HEK293T (cell line): ENCODE results near the gene GRID2.
A peak's percentile ranks its signal among the peaks of the same experiment; 100 is the strongest.

Experiments used
- CTCF ChIA-PET: fragments of 350-600 bp; formaldehyde crosslinking; extraction: SDS; loops from one replicate; lab custom pipeline; 2021; ENCODE audit warnings: antibody characterized with exemption, inconsistent platforms; lab: Yijun Ruan, JAX
- POLR2A ChIA-PET: fragments of 350-600 bp; formaldehyde crosslinking; extraction: SDS; loops from one replicate; lab custom pipeline; 2020; ENCODE audit warnings: antibody characterized with exemption, inconsistent platforms; lab: Yijun Ruan, JAX
- DNase-seq: peaks from one replicate; pipeline ENCODE4 v3.0.0; 2012; ENCODE audit warnings: mixed read lengths; ENCODE audit errors: extremely low spot score
- ARNT ChIP-seq: fragments of 450-650 bp; IDR thresholded peaks from 2 replicates; pipeline ENCODE4 v1.6.1; 2017; ENCODE audit warnings: mild to moderate bottlenecking
- BHLHE40 ChIP-seq: fragments of 450-650 bp; IDR thresholded peaks from 2 replicates; pipeline ENCODE4 v1.6.1; 2016; ENCODE audit warnings: mild to moderate bottlenecking, moderate library complexity, borderline replicate concordance
- CTBP1 ChIP-seq: fragments of 450-650 bp; IDR thresholded peaks from 2 replicates; pipeline ENCODE4 v1.6.1; 2016; ENCODE audit warnings: borderline replicate concordance
- ELF4 ChIP-seq: fragments of 450-650 bp; IDR thresholded peaks from 2 replicates; pipeline ENCODE4 v1.6.1; 2017; ENCODE audit warnings: antibody characterized with exemption
- FOXA1 ChIP-seq: fragments of 450-650 bp; IDR thresholded peaks from 2 replicates; pipeline ENCODE4 v1.6.1; 2016; ENCODE audit warnings: mild to moderate bottlenecking
- FOXK2 ChIP-seq: fragments of 450-650 bp; IDR thresholded peaks from 2 replicates; pipeline ENCODE4 v1.6.1; 2016; ENCODE audit warnings: mild to moderate bottlenecking
- FOXM1 ChIP-seq: fragments of 450-650 bp; IDR thresholded peaks from 2 replicates; pipeline ENCODE4 v1.6.1; 2017; ENCODE audit warnings: mild to moderate bottlenecking, borderline replicate concordance
- HDGF ChIP-seq: fragments of 450-650 bp; IDR thresholded peaks from 2 replicates; pipeline ENCODE4 v1.6.1; 2017; ENCODE audit warnings: antibody characterized with exemption, borderline replicate concordance
- L3MBTL2 ChIP-seq: fragments of 450-650 bp; conservative IDR thresholded peaks from 2 replicates; pipeline ENCODE4 v1.6.1; 2016; ENCODE audit warnings: mild to moderate bottlenecking
- LEF1 ChIP-seq: fragments of 450-650 bp; IDR thresholded peaks from 2 replicates; pipeline ENCODE4 v1.6.1; 2017; ENCODE audit warnings: mild to moderate bottlenecking, borderline replicate concordance
- NFRKB ChIP-seq: fragments of 450-650 bp; IDR thresholded peaks from 2 replicates; pipeline ENCODE4 v1.6.1; 2016; ENCODE audit warnings: mild to moderate bottlenecking, moderate library complexity
- PKNOX1 ChIP-seq: fragments of 450-650 bp; IDR thresholded peaks from 2 replicates; pipeline ENCODE4 v1.6.1; 2016
- SP1 ChIP-seq: fragments of 450-650 bp; IDR thresholded peaks from 2 replicates; pipeline ENCODE4 v1.6.1; 2017
- SUZ12 ChIP-seq: fragments of 450-650 bp; IDR thresholded peaks from 2 replicates; pipeline ENCODE4 v1.6.1; 2016; ENCODE audit warnings: mild to moderate bottlenecking
- TARDBP ChIP-seq: fragments of 450-650 bp; IDR thresholded peaks from 2 replicates; pipeline ENCODE4 v1.6.1; 2016
- ZNF384 ChIP-seq: fragments of 450-650 bp; IDR thresholded peaks from 2 replicates; pipeline ENCODE4 v1.6.1; 2016

GRID2 gene

GRCh38 chr4:93776386-93777080 lies 1472.8 kb downstream of the GRID2 start:
- POLR2A ChIA-PET, result no interaction called here
- no peak for DNase-seq
- TF ChIP-seq FOXK2, result no peak
- no peak for TF ChIP-seq SP1
- no peak for TF ChIP-seq HDGF
- CTCF ChIA-PET, result no interaction called here

GRCh38 chr4:93777081-93777460 lies 1473.3 kb downstream of the GRID2 start:
- ChIA-PET CTCF (interaction anchor here (0.6 kb wide), 1 partner anchor 446 kb away, joined by 4 read pairs; no protein-coding TSS in a partner anchor), POLR2A (no interaction called here)
- TF ChIP-seq FOXK2 (no peak), BHLHE40 (no peak)
- no peak for DNase-seq

- ChIA-PET CTCF (no interaction called here), POLR2A (no interaction called here)
- no peak for DNase-seq
- no peak for TF ChIP-seq L3MBTL2
- no peak for TF ChIP-seq FOXA1
- no peak for TF ChIP-seq CTBP1
- TF ChIP-seq SP1, result no peak
- TF ChIP-seq ELF4, result no peak
- TF ChIP-seq TARDBP, result no peak
- no peak for TF ChIP-seq BHLHE40
- no peak for TF ChIP-seq ARNT
- no peak for TF ChIP-seq LEF1
- no peak for TF ChIP-seq HDGF
Measured at GRCh38 chr4:93779228-93779627, 1475.5 kb downstream of the GRID2 start.

GRCh38 chr4:93780080-93780479 lies 1476.3 kb downstream of the GRID2 start:
- POLR2A ChIA-PET, result no interaction called here
- no peak for DNase-seq
- no peak for TF ChIP-seq CTBP1
- TF ChIP-seq FOXK2, result no peak
- TF ChIP-seq BHLHE40, result no peak
- no peak for TF ChIP-seq ELF4
- no peak for TF ChIP-seq SUZ12
- TF ChIP-seq FOXA1, result no peak
- no peak for TF ChIP-seq ARNT
- no peak for TF ChIP-seq HDGF
- TF ChIP-seq TARDBP, result no peak
- TF ChIP-seq L3MBTL2, result no peak
- TF ChIP-seq NFRKB, result no peak
- TF ChIP-seq ZNF384, result no peak
- TF ChIP-seq FOXM1, result no peak
- no peak for TF ChIP-seq PKNOX1
- CTCF ChIA-PET, result no interaction called here

- TF ChIP-seq SP1, result no peak
- TF ChIP-seq ARNT, result no peak
- TF ChIP-seq FOXK2, result no peak
- no peak for DNase-seq
- ChIA-PET CTCF (no interaction called here), POLR2A (no interaction called here)
Measured at GRCh38 chr4:93781198-93781597, 1477.4 kb downstream of the GRID2 start.

GRCh38 chr4:93786149-93786548 lies 1482.4 kb downstream of the GRID2 start:
- no peak for DNase-seq
- CTCF ChIA-PET, result no interaction called here
- TF ChIP-seq LEF1 (no peak), SUZ12 (no peak), TARDBP (no peak), ELF4 (no peak), FOXK2 (no peak), ZNF384 (no peak), L3MBTL2 (no peak), CTBP1 (no peak), ARNT (no peak)
- POLR2A ChIA-PET, result no interaction called here

GRCh38 chr4:93788712-93789111 lies 1484.9 kb downstream of the GRID2 start:
- DNase-seq, result peak; percentile 42
- POLR2A ChIA-PET, result no interaction called here
- CTCF ChIA-PET, result interaction anchor here (0.6 to 0.7 kb wide), 2 partner anchors 335 to 631 kb away, joined by 3 read pairs; no protein-coding TSS in a partner anchor
- TF ChIP-seq PKNOX1, result no peak
- TF ChIP-seq FOXM1, result no peak
- TF ChIP-seq FOXA1, result no peak
- TF ChIP-seq CTBP1, result no peak

- no peak for TF ChIP-seq FOXA1
- no peak for TF ChIP-seq BHLHE40
- no peak for TF ChIP-seq CTBP1
- TF ChIP-seq FOXM1, result no peak
- TF ChIP-seq L3MBTL2, result no peak
- no peak for TF ChIP-seq LEF1
- no peak for TF ChIP-seq PKNOX1
- peak; percentile 63 for DNase-seq
- CTCF ChIA-PET, result interaction anchor here (1.0 kb wide), 1 partner anchor 335 kb away, joined by 4 read pairs; no protein-coding TSS in a partner anchor
- POLR2A ChIA-PET, result no interaction called here
Measured at GRCh38 chr4:93791570-93792195, 1487.9 kb downstream of the GRID2 start.
